HG02588 (cell line): ENCODE results near the gene PPARA.

ENCODE experiments used
- ATAC-seq: cut with Tn5 transposase; IDR thresholded peaks from one replicate; pipeline ENCODE4 v1.9.1; 2021; ENCODE audit warnings: mild to moderate bottlenecking, moderate library complexity; ENCODE audit not compliant: unreplicated experiment

PPARA gene

GRCh38 chr22:46202897-46203600 is 52.7 kb downstream of the PPARA start:
- ATAC-seq: no peak

- no peak for ATAC-seq
Observed at GRCh38 chr22:46203601-46203980, 53.3 kb downstream of the PPARA start.

GRCh38 chr22:46209262-46209661 is 58.9 kb downstream of the PPARA start:
- ATAC-seq: no peak

GRCh38 chr22:46212195-46212594 is 61.9 kb downstream of the PPARA start:
- ATAC-seq: no peak

GRCh38 chr22:46213052-46213451 is 62.7 kb downstream of the PPARA start:
- ATAC-seq: no peak

- no peak for ATAC-seq
Observed at GRCh38 chr22:46214149-46214548, 63.8 kb downstream of the PPARA start.

- ATAC-seq: no peak
Observed at GRCh38 chr22:46214616-46215015, 64.3 kb downstream of the PPARA start.

GRCh38 chr22:46219636-46220035 is 69.3 kb downstream of the PPARA start:
- no peak for ATAC-seq

- ATAC-seq: no peak
Observed at GRCh38 chr22:46220921-46221320, 70.6 kb downstream of the PPARA start.

GRCh38 chr22:46224044-46224897 is 73.9 kb downstream of the PPARA start:
- ATAC-seq: no peak

- no peak for ATAC-seq
Observed at GRCh38 chr22:46224898-46225290, 74.6 kb downstream of the PPARA start.

- ATAC-seq: no peak
Observed at GRCh38 chr22:46225631-46226030, 75.3 kb downstream of the PPARA start.

- ATAC-seq: no peak
Observed at GRCh38 chr22:46226577-46226976, 76.3 kb downstream of the PPARA start.

GRCh38 chr22:46229701-46230100 is 79.4 kb downstream of the PPARA start:
- ATAC-seq: no peak

GRCh38 chr22:46230262-46230901 is 80.1 kb downstream of the PPARA start:
- no peak for ATAC-seq

- no peak for ATAC-seq
Observed at GRCh38 chr22:46233231-46233630, 82.9 kb downstream of the PPARA start.

GRCh38 chr22:46234969-46235368 is 84.6 kb downstream of the PPARA start:
- ATAC-seq: no peak

GRCh38 chr22:46237453-46238124 is 87.3 kb downstream of the PPARA start:
- ATAC-seq: no peak

- no peak for ATAC-seq
Observed at GRCh38 chr22:46238541-46238940, 88.2 kb downstream of the PPARA start.

GRCh38 chr22:46239261-46240048 is 89.1 kb downstream of the PPARA start:
- no peak for ATAC-seq
